NT2/D1 (cell line): ENCODE data around the gene LGI4.

ENCODE experiments used
- DNase-seq: peaks from one replicate; pipeline ENCODE4 v3.0.0-alpha.2; 2011; ENCODE audit warnings: low read depth, low spot score
- H3K27me3 ChIP-seq: 2 replicates; pipeline ENCODE4 v1.6.0; 2011; ENCODE audit warnings: mild to moderate bottlenecking; ENCODE audit not compliant: insufficient read length, insufficient read depth
- H3K36me3 ChIP-seq: 2 replicates; pipeline ENCODE4 v1.6.1; 2011; ENCODE audit warnings: mild to moderate bottlenecking, low read length, mixed read lengths; ENCODE audit not compliant: insufficient read depth, insufficient read length
- H3K4me1 ChIP-seq: 2 replicates; pipeline ENCODE4 v1.5.1; 2011; ENCODE audit not compliant: insufficient read depth, insufficient read length
- H3K4me3 ChIP-seq: 2 replicates; pipeline ENCODE4 v1.5.1; 2011; ENCODE audit warnings: low read depth; ENCODE audit not compliant: insufficient read length
- H3K9ac ChIP-seq: 2 replicates; pipeline ENCODE4 v1.6.0; 2011; ENCODE audit warnings: low read depth; ENCODE audit not compliant: insufficient read length
- H3K9me3 ChIP-seq: 2 replicates; pipeline ENCODE4 v1.5.1; 2011; ENCODE audit warnings: mild to moderate bottlenecking, low read length; ENCODE audit not compliant: insufficient read depth
- SUZ12 ChIP-seq: IDR thresholded peaks from 2 replicates; pipeline ENCODE4 v1.6.1; 2011; ENCODE audit not compliant: insufficient read length, insufficient read depth; ENCODE audit errors: extremely low read depth
- YY1 ChIP-seq: IDR thresholded peaks from 2 replicates; pipeline ENCODE4 v1.6.1; 2011; ENCODE audit not compliant: insufficient read length, insufficient read depth
- ZNF274 ChIP-seq: IDR thresholded peaks from 2 replicates; pipeline ENCODE4 v1.6.1; 2011; ENCODE audit warnings: mild to moderate bottlenecking, low read depth, low read length

Gene LGI4

DNA sequence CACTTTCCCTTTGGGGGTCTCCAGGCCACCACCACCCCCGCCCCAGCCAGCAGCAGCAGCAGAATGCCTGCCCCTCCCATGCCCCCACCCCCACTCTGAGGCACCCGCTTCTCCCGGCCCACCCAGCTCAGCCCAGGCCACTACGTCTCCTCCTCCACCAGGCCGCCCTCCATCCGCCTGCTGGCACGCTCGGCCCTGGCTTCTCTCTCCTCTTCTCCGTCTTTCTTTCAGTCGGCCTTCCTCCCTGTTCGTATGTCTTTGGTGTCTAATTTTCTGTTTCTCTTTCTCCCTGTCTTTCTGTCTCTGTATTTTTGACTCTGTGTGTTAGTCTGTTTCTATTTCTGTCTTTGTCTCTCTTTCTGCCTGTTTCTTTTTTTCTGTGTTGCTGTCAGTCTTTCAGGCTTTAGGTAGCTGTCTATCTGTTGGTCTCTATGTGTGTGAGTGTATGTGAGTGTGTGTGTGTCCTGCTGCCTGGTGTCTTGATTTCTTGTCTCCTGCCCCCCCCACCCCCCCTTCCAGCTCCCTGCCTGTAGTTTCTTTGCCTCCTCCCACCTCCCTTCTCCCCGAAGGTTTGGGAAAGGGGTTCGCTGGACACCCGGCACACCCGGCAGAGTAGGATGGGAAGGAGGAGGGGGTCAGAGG, at the start of gene LGI4:
TSS of gene LGI4 (minus strand) at position 459 of the 642 bp plus-strand sequence. CDS start at position 80, 379 bp downstream.
- no peak within 1 kb of the TSS for H3K9ac ChIP-seq
- H3K36me3 ChIP-seq, result no peaks in the 10 kb centered on the region
- TF ChIP-seq SUZ12 (no peak), YY1 (no peak), ZNF274 (no peak)
- no peak for DNase-seq
- peaks cover 6% of the 10 kb centered on the region for H3K4me1 ChIP-seq
- no peak within 1 kb of the TSS for H3K4me3 ChIP-seq
- no peaks in the 10 kb centered on the region for H3K27me3 ChIP-seq
- H3K9me3 ChIP-seq, result no peaks in the 10 kb centered on the region

DNA sequence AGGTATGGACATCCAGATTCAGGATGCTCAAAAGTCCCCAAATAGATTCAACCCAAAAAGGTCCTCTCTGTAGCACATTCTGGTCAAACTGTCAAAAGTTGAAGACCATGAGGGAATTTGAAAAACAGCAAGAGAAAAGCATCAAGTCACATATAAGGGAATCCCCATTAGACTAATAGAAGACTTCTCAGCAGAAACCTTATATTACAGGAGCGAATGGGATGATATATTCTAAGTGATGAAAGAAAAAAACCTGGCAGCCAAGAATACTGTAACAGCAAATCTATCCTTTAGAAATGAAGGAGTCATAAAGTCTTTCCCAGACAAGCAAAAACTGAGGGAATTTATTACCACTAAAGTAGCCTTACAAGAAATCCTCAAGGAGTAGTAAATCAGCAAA, 49.4 kb upstream of the LGI4 start:
- no peaks in the 10 kb centered on the region for H3K27me3 ChIP-seq
- no peak for DNase-seq
- no peak overlapping the region for H3K4me3 ChIP-seq
- H3K9ac ChIP-seq, result no peak overlapping the region
- H3K9me3 ChIP-seq, result peaks cover 5% of the 10 kb centered on the region; the same call in 1 of the 2 replicates
- H3K4me1 ChIP-seq, result no peaks in the 10 kb centered on the region
- TF ChIP-seq ZNF274 (no peak), SUZ12 (no peak), YY1 (no peak)
- no peaks in the 10 kb centered on the region for H3K36me3 ChIP-seq

DNA sequence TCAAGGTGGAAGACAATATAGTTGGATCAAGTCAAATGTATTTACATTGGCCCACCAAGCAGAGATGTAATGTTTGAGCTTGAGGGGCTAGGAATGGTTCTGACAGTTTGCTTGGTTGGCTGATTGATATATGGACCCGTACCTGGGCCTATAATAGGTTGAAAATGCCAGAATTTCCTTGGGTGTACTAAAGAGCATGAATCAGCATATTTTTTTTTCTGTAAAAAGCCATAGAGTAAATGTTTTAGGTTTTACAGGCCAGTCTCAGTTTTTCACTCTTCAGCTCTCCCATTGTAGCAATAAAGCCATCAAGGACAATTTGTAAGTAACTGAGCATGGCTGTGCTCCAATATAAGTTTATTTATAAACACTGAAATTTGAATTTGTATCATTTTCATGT, 46.5 kb upstream of the LGI4 start:
- no peak for TF ChIP-seq ZNF274
- TF ChIP-seq SUZ12, result no peak
- no peak for TF ChIP-seq YY1
- Histone ChIP-seq H3K4me3 (no peak overlapping the region), H3K9me3 (peaks cover 5% of the 10 kb centered on the region; the same call in 1 of the 2 replicates)

DNA sequence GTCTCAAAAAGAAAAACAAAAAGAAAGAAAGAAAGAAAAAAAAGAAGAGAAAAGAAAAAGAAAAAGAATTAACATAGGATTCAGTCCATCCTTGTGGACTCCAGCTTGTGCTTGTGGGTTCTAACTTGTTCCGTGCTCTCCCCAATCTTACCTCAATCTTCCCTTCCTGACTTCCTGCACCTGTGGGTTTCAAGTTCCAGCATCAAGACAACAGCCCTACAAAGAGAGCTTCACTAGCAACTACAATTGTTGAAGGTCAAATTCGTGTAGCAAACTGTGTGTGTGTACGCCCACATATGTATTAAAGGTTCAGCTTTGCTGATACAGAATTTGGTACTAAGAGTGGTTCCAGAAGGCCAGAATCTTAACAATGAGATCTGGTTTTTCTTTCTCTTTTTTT, 45.0 kb upstream of the LGI4 start:
- TF ChIP-seq YY1 (no peak), ZNF274 (no peak), SUZ12 (no peak)
- H3K4me3 ChIP-seq, result no peak overlapping the region
- H3K9me3 ChIP-seq, result peaks cover 5% of the 10 kb centered on the region; the same call in 1 of the 2 replicates
- H3K27me3 ChIP-seq, result no peaks in the 10 kb centered on the region
- no peaks in the 10 kb centered on the region for H3K36me3 ChIP-seq
- H3K9ac ChIP-seq, result no peak overlapping the region
- H3K4me1 ChIP-seq, result no peaks in the 10 kb centered on the region
- DNase-seq, result no peak

More for the DNA sequence above, 46.5 kb upstream of the LGI4 start:
- Histone ChIP-seq H3K27me3 (no peaks in the 10 kb centered on the region), H3K36me3 (no peaks in the 10 kb centered on the region), H3K4me1 (no peaks in the 10 kb centered on the region), H3K9ac (no peak overlapping the region)
- no peak for DNase-seq

DNA sequence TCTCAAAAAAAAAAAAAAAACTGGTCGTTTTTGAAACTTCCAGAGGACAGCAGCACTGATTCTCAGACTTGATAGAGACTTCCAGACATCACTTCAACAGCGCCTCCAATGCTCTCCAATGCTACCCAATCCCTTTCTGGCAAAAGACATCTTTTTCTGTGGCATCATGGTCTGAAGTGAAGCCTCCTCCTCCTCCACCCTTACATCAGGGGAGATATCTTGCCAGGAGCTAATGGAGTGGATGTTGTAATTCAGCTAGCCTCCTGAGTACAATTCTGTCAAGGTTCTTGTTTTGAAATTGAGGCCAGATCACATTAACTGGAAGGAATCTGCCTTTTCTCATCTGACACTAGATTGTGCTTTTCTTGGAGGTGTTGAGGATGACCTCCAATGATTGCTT, 43.8 kb upstream of the LGI4 start:
- Histone ChIP-seq H3K4me1 (no peaks in the 10 kb centered on the region), H3K4me3 (no peak overlapping the region), H3K9me3 (peaks cover 5% of the 10 kb centered on the region; the same call in 1 of the 2 replicates), H3K36me3 (no peaks in the 10 kb centered on the region), H3K9ac (no peak overlapping the region), H3K27me3 (no peaks in the 10 kb centered on the region)
- no peak for TF ChIP-seq YY1
- no peak for TF ChIP-seq SUZ12
- TF ChIP-seq ZNF274, result no peak
- no peak for DNase-seq

DNA sequence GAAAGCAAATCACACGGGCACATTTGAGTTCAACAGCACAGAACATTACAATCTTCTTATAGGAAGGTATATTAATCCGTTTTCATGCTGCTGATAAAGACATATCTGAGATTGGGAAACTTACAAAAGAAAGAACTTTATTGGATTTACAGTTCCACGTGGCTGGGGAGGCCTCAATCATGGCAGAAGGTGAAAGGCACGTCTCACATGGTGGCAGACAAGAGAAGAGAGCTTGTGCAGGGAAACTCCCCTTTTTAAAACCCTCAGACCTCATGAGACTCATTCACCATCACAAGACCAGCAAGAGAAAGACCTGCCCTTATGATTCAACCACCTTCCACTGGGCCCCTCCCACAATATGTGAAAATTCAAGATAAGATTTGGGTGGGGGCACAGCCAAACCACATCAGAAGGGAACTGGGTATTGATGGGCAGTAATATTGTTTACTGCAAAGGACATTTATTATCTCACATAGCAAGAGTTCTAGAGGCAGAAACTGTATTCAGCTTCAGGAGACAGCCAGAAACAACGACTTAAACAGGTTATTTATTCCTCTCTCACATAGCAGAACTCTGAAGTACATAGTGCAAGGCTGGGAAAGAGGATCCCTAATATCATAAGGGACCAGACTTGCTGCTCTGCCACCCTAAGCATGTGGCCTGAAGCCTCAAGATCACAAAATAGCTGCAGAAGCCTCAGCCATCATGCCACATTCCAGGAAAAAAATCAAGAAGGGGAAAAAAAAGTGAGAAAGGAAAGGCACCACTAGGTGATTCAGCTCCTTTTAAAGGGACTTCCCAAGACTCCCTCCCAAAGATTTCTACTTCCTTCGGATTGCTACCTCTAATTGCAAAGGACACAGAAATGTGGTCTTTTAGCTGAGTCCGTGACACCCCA, 42.8 kb upstream of the LGI4 start:
- Histone ChIP-seq H3K9me3 (0 out of 2 replicates have a peak, but pooled peaks cover 2% of the 10 kb centered on the region), H3K4me1 (no peaks in the 10 kb centered on the region), H3K36me3 (no peaks in the 10 kb centered on the region), H3K4me3 (no peak overlapping the region), H3K27me3 (no peaks in the 10 kb centered on the region), H3K9ac (no peak overlapping the region)
- DNase-seq, result no peak
- TF ChIP-seq YY1 (no peak), SUZ12 (no peak), ZNF274 (no peak)

DNA sequence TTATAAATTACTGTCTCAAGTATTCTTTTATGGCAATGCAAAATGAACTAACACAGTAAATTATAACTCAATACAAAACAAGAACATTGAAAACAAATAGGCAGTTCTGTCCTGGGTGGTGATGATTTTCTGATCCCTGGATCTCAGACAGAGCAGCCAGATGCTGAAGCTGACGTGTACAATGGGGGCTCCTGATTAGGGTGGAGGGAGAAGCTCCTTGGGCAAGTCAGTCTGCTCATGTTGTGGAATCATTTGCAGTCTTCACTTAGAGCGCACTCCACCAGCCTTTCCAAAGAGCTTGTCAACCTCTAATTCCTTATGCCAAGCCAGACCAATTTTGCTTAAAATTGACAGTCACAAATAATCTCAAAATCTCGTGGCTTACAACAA, 41.3 kb upstream of the LGI4 start:
- Histone ChIP-seq H3K4me3 (no peak overlapping the region), H3K27me3 (no peaks in the 10 kb centered on the region), H3K4me1 (no peaks in the 10 kb centered on the region), H3K9ac (no peak overlapping the region), H3K36me3 (peaks cover 6% of the 10 kb centered on the region), H3K9me3 (no peaks in the 10 kb centered on the region)
- TF ChIP-seq ZNF274, result no peak
- no peak for TF ChIP-seq SUZ12
- TF ChIP-seq YY1, result no peak
- no peak for DNase-seq
